ENCODE data around the gene UGT1A8.

The UGT1A8 gene

GRCh38 chr2:233764264-233764663 lies 146.8 kb downstream of the UGT1A8 start:
- DNase-seq (ENCODE audit: low read depth in 2 of 2) = no peak

GRCh38 chr2:233764761-233765160 lies 147.3 kb downstream of the UGT1A8 start:
- DNase-seq (ENCODE audit: low read depth in 2 of 2) = no peak

- DNase-seq (ENCODE audit: low read depth in 2 of 2) = no peak
These were observed 149.0 kb downstream of the UGT1A8 start for GRCh38 chr2:233766416-233766815.

GRCh38 chr2:233768076-233768475 lies 150.6 kb downstream of the UGT1A8 start:
- DNase-seq (ENCODE audit: low read depth in 2 of 2) = no peak

- no peak for DNase-seq (ENCODE audit: low read depth in 2 of 2)
These were observed 151.8 kb downstream of the UGT1A8 start for GRCh38 chr2:233769260-233769659.

- no peak for DNase-seq (ENCODE audit: low read depth in 2 of 2)
These were observed 154.7 kb downstream of the UGT1A8 start for GRCh38 chr2:233772153-233772552.

- DNase-seq (ENCODE audit: low read depth in 2 of 2) = no peak
These were observed 155.2 kb downstream of the UGT1A8 start for GRCh38 chr2:233772583-233772982.

GRCh38 chr2:233773854-233774253 lies 156.4 kb downstream of the UGT1A8 start:
- no peak for DNase-seq (ENCODE audit: low read depth in 2 of 2)

- no peak for DNase-seq (ENCODE audit: low read depth in 2 of 2)
These were observed 158.0 kb downstream of the UGT1A8 start for GRCh38 chr2:233775414-233775813.

- no peak for DNase-seq (ENCODE audit: low read depth in 2 of 2)
These were observed 160.6 kb downstream of the UGT1A8 start, which contains the start of gene MROH2A for GRCh38 chr2:233778030-233778429. MROH2A (plus strand) TSS chr2:233778330; CDS start chr2:233779359, 1,029 bp downstream.

GRCh38 chr2:233779722-233780121 lies 162.3 kb downstream of the UGT1A8 start:
- no peak for DNase-seq (ENCODE audit: low read depth in 2 of 2)

GRCh38 chr2:233780771-233781170 lies 163.3 kb downstream of the UGT1A8 start:
- DNase-seq (ENCODE audit: low read depth in 2 of 2) = no peak

- no peak for DNase-seq (ENCODE audit: low read depth in 2 of 2)
These were observed 172.1 kb downstream of the UGT1A8 start for GRCh38 chr2:233789554-233789953.

GRCh38 chr2:233791151-233791882 lies 173.9 kb downstream of the UGT1A8 start:
- DNase-seq (ENCODE audit: low read depth in 2 of 2) = no peak

GRCh38 chr2:233791883-233792329 lies 174.5 kb downstream of the UGT1A8 start:
- no peak for DNase-seq (ENCODE audit: low read depth in 2 of 2)

- DNase-seq (ENCODE audit: low read depth in 2 of 2) = no peak
These were observed 175.3 kb downstream of the UGT1A8 start for GRCh38 chr2:233792720-233793119.

- no peak for DNase-seq (ENCODE audit: low read depth in 2 of 2)
These were observed 176.2 kb downstream of the UGT1A8 start for GRCh38 chr2:233793465-233794127.

GRCh38 chr2:233794128-233794658 lies 176.8 kb downstream of the UGT1A8 start:
- no peak for DNase-seq (ENCODE audit: low read depth in 2 of 2)

GRCh38 chr2:233795735-233796171 lies 178.3 kb downstream of the UGT1A8 start:
- DNase-seq (ENCODE audit: low read depth in 2 of 2) = no peak

GRCh38 chr2:233796254-233796653 lies 178.8 kb downstream of the UGT1A8 start:
- no peak for DNase-seq (ENCODE audit: low read depth in 2 of 2)

- no peak for DNase-seq (ENCODE audit: low read depth in 2 of 2)
These were observed 181.1 kb downstream of the UGT1A8 start for GRCh38 chr2:233798335-233799086.

GRCh38 chr2:233799087-233799665 lies 181.7 kb downstream of the UGT1A8 start:
- DNase-seq (ENCODE audit: low read depth in 2 of 2) = no peak

Data from stimulated activated CD4-positive, alpha-beta T cell treated with anti-CD3 and anti-CD28 coated beads, Interleukin-1b, Interleukin-23, amount 100 ng/mL, for 1 hour (primary cell).